Esophagus muscularis mucosa (tissue), 2 donors: ENCODE results near the gene TUT4.

Experiments
- POLR2A ChIP-seq: fragments of 450-650 bp; IDR thresholded peaks from one replicate; pipeline ENCODE4 v1.6.1; 2017; ENCODE audit warnings: antibody characterized with exemption, moderate library complexity, mild to moderate bottlenecking, low read depth
- POLR2AphosphoS5 ChIP-seq, 2 donors: sonication (generic); formaldehyde crosslinking; IDR thresholded peaks; one replicate each; pipeline ENCODE4 v1.6.1; 2017; ENCODE audit warnings: antibody characterized with exemption in 2 of 2

DNA sequence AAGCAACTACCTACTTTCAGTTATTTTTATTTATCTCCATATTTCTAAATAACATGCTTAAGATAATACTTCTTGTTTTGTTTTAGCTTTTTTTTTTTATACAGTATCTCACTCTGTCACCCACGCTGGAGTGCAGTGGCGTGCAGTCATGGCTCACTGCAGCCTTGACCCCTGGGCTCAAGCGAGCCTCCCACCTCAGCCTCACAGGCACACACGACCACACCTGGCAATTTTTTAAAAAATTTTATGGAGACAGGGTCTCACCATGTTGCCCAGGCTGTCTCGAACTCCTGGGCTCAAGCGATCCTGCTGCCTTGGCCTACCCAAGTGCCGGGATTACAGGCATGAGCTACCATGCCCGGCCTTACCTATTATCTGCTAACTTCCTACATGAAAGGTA, 20.6 kb downstream of the TUT4 start:
- TF ChIP-seq POLR2AphosphoS5 (IDR thresholded peaks at IDR 0.05) (no peak), POLR2A (no peak)
